ENCODE data around the gene SPATA31E1.
"Not testable (repeated sequence)": the region's sequence is repeated elsewhere in the genome, so short reads cannot be mapped to it uniquely, and the experiment has no call there.

The SPATA31E1 gene

DNA sequence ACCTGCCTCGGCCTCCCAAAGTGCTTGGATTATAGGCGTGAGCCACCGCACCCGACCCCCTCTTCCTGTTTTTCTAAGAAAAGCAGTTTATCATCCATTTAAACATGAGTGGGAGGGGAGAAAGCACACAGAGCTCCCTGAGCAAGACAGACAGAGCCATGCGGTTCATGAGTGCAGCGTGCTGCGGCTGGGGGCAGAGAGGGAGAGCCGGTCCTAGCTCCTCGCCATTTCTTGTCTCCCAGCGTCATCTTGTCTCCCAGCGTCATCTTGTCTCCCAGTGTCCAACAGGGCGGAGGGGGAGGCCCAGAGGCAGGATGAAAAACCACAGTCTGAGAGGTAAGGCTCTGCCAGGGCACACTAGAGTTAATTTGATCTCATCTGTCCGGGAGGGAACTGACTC lies 36.3 kb downstream of the SPATA31E1 start:
- in situ Hi-C loops (cut with HindIII; ENCODE audit: low sequenced_read_pairs), result not testable (repeated sequence)

DNA sequence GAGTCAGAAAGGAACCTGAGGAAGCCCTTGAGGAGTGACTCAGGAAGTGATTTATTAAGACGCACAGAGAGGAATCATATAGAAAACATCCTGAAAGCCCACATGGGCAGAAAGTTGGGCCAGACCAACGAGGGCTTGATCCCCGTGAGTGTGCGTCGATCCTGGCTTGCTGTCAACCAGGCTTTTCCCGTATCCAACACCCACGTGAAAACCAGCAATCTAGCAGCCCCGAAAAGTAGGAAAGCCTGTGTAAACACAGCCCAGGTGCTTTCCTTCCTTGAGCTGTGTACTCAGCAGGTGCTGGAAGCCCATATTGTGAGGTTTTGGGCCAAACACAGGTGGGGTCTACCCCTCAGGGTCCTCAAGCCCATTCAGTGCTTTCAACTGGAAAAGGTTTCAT lies 38.9 kb downstream of the SPATA31E1 start:
- in situ Hi-C loops (cut with HindIII; ENCODE audit: low sequenced_read_pairs), result not testable (repeated sequence)

DNA sequence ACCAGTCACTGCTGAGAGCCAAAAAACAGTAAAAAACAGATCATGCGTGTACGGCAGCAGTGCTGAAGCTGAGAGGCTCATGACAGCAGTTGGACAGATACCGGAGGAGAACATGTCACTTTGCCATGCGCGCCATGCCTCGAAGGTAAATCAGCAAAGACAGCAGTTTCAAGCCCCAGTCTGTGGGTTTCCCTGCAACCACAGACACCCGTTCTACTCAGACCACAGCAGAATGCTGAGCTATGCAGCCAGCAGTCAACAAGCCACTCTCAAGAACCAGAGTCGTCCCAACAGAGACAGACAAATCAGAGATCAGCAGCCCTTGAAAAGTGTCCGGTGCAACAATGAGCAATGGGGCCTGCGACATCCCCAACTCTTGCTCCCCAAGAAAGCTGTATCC lies 40.3 kb downstream of the SPATA31E1 start:
- in situ Hi-C loops (cut with HindIII; ENCODE audit: low sequenced_read_pairs), result not testable (repeated sequence)

DNA sequence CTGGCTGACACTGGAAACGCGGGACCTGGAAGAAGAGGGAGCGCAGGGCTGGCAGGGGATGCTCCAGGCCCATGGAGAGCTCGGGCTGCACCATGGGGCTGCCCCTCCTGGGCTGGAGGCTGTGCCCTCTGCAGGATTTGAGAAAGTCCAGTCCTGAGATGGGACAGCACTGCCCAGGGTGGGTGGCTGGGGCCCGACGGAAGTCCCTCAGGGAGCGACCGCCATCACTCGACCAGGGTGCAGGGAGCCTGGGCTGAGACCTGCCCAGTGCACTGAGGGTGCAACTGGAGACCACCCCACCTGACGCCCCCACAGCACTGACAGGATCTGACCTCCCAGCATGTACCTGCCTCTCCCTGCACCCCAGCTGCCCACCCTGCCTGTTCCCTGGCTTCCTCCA lies 42.2 kb downstream of the SPATA31E1 start:
- in situ Hi-C loops (cut with HindIII; ENCODE audit: low sequenced_read_pairs), result not testable (repeated sequence)

DNA sequence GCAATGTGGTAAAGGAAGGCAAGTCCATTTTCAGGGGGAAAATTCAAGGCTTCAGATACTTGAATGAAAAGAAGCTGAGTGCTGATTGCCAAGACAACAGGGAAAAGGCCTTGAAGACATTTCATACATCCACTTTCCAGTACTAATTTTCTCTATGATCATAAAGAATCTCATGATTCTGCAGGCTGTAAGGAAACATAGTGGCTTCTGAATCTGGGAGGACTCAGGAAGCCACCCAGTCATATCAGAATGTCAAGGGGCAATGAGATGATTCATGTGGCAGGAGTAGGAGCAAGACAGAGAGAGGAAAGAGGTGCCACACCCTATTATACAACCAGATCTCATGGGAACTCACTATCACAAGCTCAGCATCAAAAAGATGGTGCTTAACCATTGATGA lies 46.5 kb downstream of the SPATA31E1 start:
- in situ Hi-C loops (cut with HindIII; ENCODE audit: low sequenced_read_pairs), result not testable (repeated sequence)

DNA sequence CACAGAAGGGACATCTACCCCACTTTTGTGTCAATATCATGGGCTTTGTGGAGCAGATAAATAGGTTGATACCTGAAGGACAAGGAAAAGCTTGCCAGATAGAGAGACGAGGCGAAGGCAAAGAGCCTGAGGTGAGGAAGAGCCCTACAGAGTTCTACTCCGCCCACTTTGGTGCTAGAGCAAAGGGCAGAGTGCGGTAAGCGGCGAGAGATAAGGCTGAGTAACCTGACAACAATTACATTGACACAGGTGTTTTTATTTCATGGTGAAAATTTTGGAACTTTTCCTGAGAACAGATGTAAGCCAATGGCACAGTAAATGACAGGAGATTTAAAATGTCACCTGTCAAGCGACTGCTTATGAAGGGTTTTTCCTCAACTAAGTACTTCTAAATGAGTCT lies 51.8 kb downstream of the SPATA31E1 start:
- in situ Hi-C loops (cut with HindIII; ENCODE audit: low sequenced_read_pairs), result not testable (repeated sequence)

DNA sequence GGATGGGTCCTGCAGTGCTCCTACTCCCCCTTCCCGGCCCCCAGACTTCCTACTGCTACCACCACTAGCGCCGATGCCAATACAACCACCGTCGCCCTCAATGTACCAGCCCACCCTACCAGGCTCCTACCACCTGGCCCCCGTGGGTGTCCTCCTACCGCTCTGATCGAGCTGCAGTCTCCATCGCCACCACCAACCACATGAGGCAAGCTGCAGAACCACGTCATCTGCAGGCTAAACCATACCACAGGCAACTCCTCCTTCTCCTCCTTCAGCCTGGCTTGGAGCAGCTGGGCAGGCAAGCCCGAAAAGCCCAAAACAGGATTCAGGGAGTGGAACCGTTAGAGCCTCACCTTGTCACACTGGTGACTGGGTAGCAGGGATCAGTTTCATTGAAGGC lies 54.7 kb downstream of the SPATA31E1 start:
- in situ Hi-C loops (cut with HindIII; ENCODE audit: low sequenced_read_pairs), result not testable (repeated sequence)

DNA sequence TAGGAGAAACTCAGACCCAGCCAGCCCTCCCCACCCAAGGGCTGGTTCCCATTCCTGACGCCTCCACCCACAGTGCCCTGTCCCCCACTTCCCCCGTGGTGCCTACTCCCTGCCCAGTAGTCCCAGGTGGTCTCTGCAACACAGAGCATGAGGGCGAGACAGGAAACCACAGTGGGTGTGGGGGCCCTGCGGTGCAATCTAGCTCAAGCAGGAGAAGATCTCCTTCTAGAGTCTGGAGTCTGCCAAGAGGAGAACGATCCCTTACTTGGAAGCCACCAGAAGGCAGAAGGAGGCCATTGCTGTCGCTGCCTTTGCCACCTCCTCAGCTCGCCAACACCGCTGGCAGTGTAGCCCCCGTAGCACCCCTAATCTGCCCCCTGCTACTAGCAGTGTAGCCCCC lies 55.2 kb downstream of the SPATA31E1 start:
- in situ Hi-C loops (cut with HindIII; ENCODE audit: low sequenced_read_pairs), result not testable (repeated sequence)

DNA sequence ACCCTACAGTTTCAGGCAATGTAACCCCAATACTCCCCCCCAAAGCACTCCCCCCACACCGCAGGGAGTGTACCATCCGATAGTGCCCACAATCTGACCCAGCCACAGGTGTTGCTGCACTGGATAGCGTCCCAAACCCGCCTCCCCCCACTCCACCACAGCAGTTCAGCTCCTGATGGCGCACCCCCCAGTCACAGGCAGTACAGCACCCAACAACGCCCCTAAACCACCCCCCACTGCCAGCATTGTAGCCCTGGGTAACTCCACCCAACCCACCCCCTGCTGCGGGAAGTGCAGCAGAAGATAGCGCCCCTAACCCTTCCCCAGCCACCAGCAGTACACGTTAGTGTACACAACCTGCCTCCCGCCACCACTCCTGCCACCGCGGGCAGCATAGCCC lies 55.7 kb downstream of the SPATA31E1 start:
- in situ Hi-C loops (cut with HindIII; ENCODE audit: low sequenced_read_pairs), result not testable (repeated sequence)
